GM18861 (cell line): ENCODE measurements around the gene CORO1C.
"Not testable (repeated sequence)": the region's sequence is repeated elsewhere in the genome, so short reads cannot be mapped to it uniquely, and the experiment has no call there.

Experiments used
- ATAC-seq: cut with Tn5 transposase; IDR thresholded peaks from one replicate; pipeline ENCODE4 v1.9.1; 2021; ENCODE audit not compliant: unreplicated experiment

Gene CORO1C

GRCh38 chr12:108679106-108679681 lies 52.1 kb downstream of the CORO1C start:
- ATAC-seq, result no peak

- no peak for ATAC-seq
Observed at GRCh38 chr12:108678104-108678730, 53.1 kb downstream of the CORO1C start.

- ATAC-seq, result no peak
Observed at GRCh38 chr12:108677381-108677780, 53.9 kb downstream of the CORO1C start.

GRCh38 chr12:108676707-108677106 lies 54.6 kb downstream of the CORO1C start:
- no peak for ATAC-seq

GRCh38 chr12:108675792-108676191 lies 55.5 kb downstream of the CORO1C start:
- no peak for ATAC-seq

GRCh38 chr12:108672054-108672453 lies 59.3 kb downstream of the CORO1C start:
- ATAC-seq, result no peak

- no peak for ATAC-seq
Observed at GRCh38 chr12:108671110-108671509, 60.2 kb downstream of the CORO1C start.

- no peak for ATAC-seq
Observed at GRCh38 chr12:108670066-108670631, 61.2 kb downstream of the CORO1C start.

- no peak for ATAC-seq
Observed at GRCh38 chr12:108668542-108668941, 62.8 kb downstream of the CORO1C start.

- ATAC-seq, result no peak
Observed at GRCh38 chr12:108668063-108668462, 63.3 kb downstream of the CORO1C start.

GRCh38 chr12:108667349-108667748 lies 64.0 kb downstream of the CORO1C start:
- ATAC-seq, result no peak

- ATAC-seq, result no peak
Observed at GRCh38 chr12:108666401-108666881, 64.9 kb downstream of the CORO1C start.

- ATAC-seq, result no peak
Observed at GRCh38 chr12:108665608-108666202, 65.6 kb downstream of the CORO1C start.

GRCh38 chr12:108664338-108665258 lies 66.7 kb downstream of the CORO1C start:
- peak; percentile 51 for ATAC-seq

- ATAC-seq, result no peak
Observed at GRCh38 chr12:108663324-108664015, 67.8 kb downstream of the CORO1C start.

- ATAC-seq, result not testable (repeated sequence)
Observed at GRCh38 chr12:108658115-108658514, 73.2 kb downstream of the CORO1C start.

- no peak for ATAC-seq
Observed at GRCh38 chr12:108657130-108657745, 74.1 kb downstream of the CORO1C start.

GRCh38 chr12:108656247-108656646 lies 75.1 kb downstream of the CORO1C start:
- not testable (repeated sequence) for ATAC-seq

- ATAC-seq, result not testable (repeated sequence)
Observed at GRCh38 chr12:108655812-108656175, 75.5 kb downstream of the CORO1C start.

- ATAC-seq, result not testable (repeated sequence)
Observed at GRCh38 chr12:108654622-108655021, 76.7 kb downstream of the CORO1C start.
